Measurements from ENCODE around the gene DSCAM.
A peak's percentile ranks its signal among the peaks of the same experiment; 100 is the strongest.

The DSCAM gene

DNA sequence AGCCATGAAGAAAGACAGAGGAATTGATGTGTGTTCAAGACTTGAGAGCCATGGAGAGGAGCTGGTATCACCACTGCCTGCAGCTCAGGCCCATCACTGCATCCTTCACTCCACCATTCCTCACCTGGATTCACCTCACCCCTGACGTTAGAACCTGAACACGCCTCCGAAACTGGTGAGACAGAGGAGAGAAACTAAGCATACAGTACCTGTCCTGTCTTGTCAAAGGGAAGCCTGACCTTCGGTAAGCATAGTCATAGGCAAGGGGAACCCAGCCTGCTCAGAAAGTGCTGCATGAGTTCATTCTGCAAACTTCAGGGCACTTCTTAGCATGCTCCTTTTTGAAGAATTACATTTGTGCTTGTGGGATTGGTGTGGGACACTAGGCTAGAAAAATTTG lies 425.8 kb downstream of the DSCAM start:
- peak overlapping the region; percentile 73 for H3K27ac ChIP-seq
- DNase-seq (ENCODE audit: low read depth, low spot score), result peak; percentile 95

GRCh38 chr21:40416572-40416971 lies 430.4 kb downstream of the DSCAM start:
- DNase-seq (ENCODE audit: low read depth, low spot score), result no peak

GRCh38 chr21:40408561-40408960 lies 438.4 kb downstream of the DSCAM start:
- no peak for DNase-seq (ENCODE audit: low read depth, low spot score)
- H3K27ac ChIP-seq, result no peak overlapping the region

More at GRCh38 chr21:40416572-40416971, 430.4 kb downstream of the DSCAM start:
- H3K27ac ChIP-seq, result no peak overlapping the region

DNA sequence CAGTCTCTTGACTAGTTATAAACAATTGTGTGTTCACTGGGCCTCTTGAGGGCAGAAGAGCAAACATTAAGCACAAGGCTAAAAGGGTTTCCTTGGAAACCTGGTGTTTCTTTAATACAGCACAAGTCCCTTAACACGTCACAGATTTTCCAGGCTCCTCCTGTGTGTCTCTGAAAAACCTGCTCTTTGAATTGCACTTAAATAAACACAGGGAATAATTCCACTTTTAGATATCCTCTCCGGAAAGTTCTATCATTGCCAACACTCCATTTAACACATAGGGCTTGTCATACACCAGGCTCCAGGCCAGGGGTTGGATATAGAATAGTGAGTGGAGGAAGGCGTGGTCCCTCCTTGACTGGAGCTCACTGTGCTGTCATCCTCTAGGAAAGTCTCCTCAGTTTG lies 442.6 kb downstream of the DSCAM start:
- peak; percentile 12 for DNase-seq (ENCODE audit: low read depth, low spot score)
- H3K27ac ChIP-seq, result peak overlapping the region; percentile 20

DNA sequence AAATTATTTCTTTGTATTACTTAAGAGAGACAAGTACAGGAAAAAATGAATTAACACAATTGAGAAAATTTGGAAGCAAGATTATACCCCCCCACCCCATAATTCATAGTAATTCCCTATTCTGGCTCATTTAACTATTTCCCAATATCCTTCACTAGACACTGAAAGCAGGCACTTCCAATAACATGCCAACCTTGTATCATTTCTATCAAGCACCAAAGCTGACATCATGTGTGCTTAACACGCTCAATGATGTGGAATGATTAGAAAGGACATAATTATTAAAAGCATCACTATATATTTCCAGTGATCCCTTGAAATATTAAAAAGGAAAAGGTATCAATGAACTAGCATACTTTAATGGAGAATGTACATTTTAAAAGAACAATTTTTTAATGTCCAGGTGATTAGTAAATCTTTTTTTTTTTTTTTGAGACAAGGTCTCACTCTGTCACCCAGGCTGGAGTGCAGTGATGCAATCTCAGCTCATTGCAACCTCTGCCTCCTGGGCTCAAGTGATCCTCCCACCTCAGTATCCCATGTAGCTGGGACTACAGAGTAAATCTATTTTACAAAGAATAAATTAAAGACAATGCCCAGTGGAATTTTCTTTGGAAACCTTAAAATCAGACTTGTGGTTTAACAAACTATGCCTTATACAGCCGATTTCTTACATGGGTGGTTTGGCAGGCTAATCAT lies 443.9 kb downstream of the DSCAM start:
- H3K27ac ChIP-seq, result no peak overlapping the region
- no peak for DNase-seq (ENCODE audit: low read depth, low spot score)

DNA sequence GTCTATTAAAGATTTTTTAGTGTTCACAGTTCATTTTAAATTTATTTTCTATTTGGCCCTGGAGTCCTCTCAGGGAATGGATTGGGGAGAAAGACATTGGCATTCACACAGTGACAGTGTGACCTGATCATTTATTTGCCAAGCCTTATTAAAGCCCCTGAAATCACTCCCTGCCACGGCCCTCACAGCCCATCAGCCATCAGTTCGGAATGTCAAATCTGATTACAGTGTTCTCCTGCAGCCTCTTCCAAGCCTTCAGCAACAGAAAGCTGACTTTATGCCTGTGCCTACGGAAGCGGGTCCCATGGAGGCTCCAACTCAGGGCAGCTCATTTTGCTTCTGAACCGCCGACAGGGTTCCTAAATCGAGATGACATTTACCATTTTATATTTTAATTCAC lies 451.2 kb downstream of the DSCAM start:
- no peak overlapping the region for H3K27ac ChIP-seq
- no peak for DNase-seq (ENCODE audit: low read depth, low spot score)

- DNase-seq (ENCODE audit: low read depth, low spot score), result no peak
- H3K27ac ChIP-seq, result no peak overlapping the region
Measured at GRCh38 chr21:40393066-40393465, 453.9 kb downstream of the DSCAM start.

DNA sequence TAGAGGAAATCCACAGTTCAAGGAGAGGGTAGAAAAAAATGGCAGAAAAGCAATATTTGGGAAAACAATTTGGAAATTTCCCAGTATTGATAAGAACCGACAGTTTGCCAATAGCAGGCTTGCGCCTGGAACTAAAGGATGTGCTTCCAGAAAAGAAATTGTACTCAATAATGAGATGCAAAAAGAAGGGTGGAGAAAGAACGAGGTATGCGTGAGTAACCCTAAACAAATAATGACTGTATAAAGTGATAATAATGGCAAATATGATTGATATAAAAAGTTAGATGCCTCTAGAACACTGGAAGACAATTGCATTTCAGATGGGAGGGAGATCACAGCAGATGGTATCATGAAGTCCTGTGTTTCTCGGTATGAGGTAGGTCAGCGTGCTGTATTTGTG lies 458.9 kb downstream of the DSCAM start:
- no peak for DNase-seq (ENCODE audit: low read depth, low spot score)
- H3K27ac ChIP-seq, result peak overlapping the region; percentile 26

GRCh38 chr21:40386981-40387747 lies 459.8 kb downstream of the DSCAM start:
- no peak for DNase-seq (ENCODE audit: low read depth, low spot score)
- peak overlapping the region; percentile 26 for H3K27ac ChIP-seq

DNA sequence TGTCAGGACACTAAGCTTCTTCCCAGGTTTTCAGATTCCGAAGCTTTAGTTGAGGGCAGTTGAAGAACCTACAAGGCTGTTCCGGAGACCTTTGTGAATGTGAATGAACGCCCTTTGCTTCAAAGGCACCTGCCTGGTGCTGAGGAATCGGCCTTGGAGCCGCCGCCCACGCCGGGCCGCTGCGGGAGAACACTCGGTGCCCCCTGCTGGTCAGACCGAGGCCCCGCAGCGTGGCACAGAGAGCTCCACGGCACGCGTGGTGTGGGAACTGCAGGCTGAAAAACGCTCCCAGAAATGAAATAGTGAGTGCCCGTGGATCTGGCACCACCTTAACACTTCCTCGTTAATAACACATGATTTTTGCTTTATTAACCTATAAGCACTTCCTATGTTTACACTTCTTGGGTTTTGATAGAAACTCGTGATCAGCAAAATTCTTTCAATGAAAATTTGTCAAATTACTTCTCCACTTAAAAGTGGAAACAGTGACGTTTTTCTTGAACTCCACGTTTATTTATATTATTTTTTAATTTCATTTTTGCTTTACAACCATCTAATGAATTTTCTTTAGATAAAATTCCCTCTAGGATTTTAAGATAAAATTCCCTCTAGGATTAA lies 460.6 kb downstream of the DSCAM start:
- no peak for DNase-seq (ENCODE audit: low read depth, low spot score)
- no peak overlapping the region for H3K27ac ChIP-seq

- no peak overlapping the region for H3K27ac ChIP-seq
- no peak for DNase-seq (ENCODE audit: low read depth, low spot score)
Measured at GRCh38 chr21:40385883-40386282, 461.1 kb downstream of the DSCAM start.

DNA sequence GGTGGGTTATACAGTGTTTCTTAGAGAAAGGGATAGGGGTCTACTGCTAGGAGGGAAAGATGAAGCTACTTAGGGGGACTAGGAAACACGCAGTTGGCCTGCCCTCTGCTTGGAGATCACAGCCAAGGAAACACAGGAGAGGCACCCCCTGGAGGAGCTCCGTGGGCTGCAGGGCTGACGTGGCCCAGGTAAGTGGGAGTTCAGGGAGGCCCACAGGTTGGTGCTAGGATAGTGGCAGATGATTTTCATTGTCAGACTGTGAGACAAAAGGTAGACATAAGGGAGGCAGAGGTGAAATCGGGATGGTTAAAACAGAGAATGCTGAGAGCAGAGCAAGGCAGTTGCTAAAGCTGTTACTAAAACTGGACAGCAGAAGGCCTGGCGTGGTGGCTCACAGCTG lies 463.0 kb downstream of the DSCAM start:
- no peak overlapping the region for H3K27ac ChIP-seq
- DNase-seq (ENCODE audit: low read depth, low spot score), result no peak

DNA sequence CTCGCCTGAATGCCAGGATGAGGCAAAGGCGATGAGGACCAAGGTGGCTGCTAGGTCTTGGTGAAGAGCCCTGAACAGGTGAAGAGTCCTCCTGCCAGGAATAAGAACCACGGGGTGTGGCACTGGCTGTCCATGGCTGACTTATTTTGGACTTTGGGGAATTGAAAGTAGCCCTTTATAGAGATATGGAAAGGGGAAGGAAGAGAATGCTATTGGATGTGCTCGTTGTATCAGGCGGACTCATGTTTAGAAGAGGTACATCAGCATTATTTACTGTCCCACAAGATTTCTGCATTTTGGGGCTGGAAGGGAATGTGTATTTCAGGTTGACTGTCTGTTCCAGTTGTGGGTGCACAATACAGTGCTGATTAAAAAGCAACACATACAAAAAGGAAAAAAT lies 465.8 kb downstream of the DSCAM start:
- DNase-seq (ENCODE audit: low read depth, low spot score), result no peak
- no peak overlapping the region for H3K27ac ChIP-seq

DNA sequence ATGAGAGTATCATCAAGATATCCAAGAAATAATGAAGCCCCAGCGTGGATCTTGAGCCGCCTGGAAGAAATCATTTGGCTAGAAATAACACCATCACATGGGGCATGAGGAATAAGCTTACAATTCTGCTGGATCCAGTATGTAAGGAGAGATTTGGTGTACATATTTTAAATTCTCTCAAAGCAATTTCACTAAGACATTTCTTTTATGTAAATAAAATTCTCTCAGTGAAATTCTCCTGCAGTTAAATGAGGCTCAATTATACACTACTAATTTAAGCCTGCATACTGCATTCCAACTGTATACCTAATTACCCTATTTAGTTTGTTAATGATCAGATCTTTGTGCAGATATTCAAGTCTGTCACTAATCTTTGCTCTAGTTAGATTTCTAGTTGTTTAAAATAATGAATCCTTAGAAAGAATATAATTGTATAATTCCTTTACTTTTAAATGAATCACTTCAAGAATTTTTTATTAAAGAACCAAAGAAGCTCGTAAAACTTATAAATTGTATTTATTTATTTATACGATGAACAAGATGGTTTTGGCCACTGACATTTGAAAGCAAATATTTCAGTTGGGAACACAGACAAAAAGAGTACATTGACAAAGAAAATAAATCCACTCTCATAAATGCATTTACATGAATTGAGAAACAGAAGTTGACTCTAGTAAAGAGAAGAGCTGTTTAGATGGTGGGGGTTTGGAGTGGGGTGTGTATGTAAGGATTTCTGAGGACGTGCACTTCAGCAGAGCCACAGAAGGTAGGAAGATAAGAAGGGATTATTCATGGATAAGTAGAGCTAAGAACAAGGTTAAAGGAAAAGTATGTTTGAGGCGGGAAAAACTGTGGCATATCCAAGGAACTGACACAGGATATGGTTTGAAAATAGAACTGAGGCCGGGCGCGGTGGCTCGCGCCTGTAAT lies 466.8 kb downstream of the DSCAM start:
- H3K27ac ChIP-seq, result no peak overlapping the region
- no peak for DNase-seq (ENCODE audit: low read depth, low spot score)

- no peak for DNase-seq (ENCODE audit: low read depth, low spot score)
- H3K27ac ChIP-seq, result no peak overlapping the region
Measured at GRCh38 chr21:40377135-40377534, 469.8 kb downstream of the DSCAM start.

DNA sequence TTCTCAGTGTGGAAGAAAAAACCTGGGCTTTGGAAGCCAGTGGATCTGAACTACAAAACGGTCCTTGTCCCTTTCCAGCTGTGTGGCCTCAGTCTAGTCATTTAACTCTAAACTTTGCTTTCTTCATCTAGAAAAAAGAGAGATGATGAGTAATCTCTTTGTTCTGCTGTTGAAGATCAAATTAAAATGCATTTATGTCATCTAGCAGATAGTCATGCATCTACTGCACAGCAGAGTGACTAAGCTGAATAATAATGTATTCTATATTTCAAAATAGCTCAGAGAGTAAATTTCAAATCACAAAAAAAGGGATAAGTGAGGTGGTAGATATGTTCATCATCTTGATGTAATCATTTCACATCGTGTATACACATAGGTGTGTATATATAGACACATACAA lies 473.2 kb downstream of the DSCAM start:
- no peak overlapping the region for H3K27ac ChIP-seq
- no peak for DNase-seq (ENCODE audit: low read depth, low spot score)

DNA sequence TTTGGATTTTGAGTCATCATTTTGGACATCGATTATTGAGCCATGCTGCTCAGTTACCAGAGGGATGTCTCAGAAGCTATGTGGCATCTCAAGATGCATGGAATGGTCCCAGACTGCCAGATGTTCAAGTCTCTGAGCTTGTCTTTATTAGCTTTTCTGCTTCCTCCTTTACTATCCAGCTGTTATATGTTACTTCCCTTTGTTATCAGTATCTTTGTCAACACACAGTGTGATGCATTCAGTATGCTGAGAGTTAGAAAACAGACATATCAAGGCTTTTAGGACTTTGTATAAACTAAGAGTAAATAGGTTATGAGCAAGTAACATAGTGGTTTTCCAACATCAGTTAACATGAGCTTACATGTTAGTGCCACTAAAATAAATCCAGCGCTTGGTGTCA lies 474.5 kb downstream of the DSCAM start:
- DNase-seq (ENCODE audit: low read depth, low spot score), result no peak
- no peak overlapping the region for H3K27ac ChIP-seq

- DNase-seq (ENCODE audit: low read depth, low spot score), result no peak
- no peak overlapping the region for H3K27ac ChIP-seq
Measured at GRCh38 chr21:40371329-40371728, 475.6 kb downstream of the DSCAM start.

- no peak overlapping the region for H3K27ac ChIP-seq
- DNase-seq (ENCODE audit: low read depth, low spot score), result no peak
Measured at GRCh38 chr21:40356644-40357043, 490.3 kb downstream of the DSCAM start.

- no peak overlapping the region for H3K27ac ChIP-seq
- no peak for DNase-seq (ENCODE audit: low read depth, low spot score)
Measured at GRCh38 chr21:40355076-40355475, 491.9 kb downstream of the DSCAM start.
